PFSK-1 (cell line): ENCODE data around the gene HIBCH.

Source experiments
- FOXP2 ChIP-seq: optimal IDR thresholded peaks from 2 replicates; pipeline ENCODE3; 2011; ENCODE audit warnings: borderline replicate concordance, control low read depth, inconsistent platforms; ENCODE audit not compliant: insufficient read depth; ENCODE audit errors: extremely low read length, extremely low read depth
- POLR2AphosphoS5 ChIP-seq: IDR thresholded peaks from 2 replicates; pipeline ENCODE4 v1.6.1; 2012; ENCODE audit warnings: low read depth, mild to moderate bottlenecking, control low read depth, low read length, moderate library complexity
- REST ChIP-seq, 2 experiments: IDR thresholded peaks; 2 replicates each; pipeline versions ENCODE4 v1.6.1 to v1.8.0; 2011 to 2012; ENCODE audit warnings: low read depth in 2 of 2, low read length in 2 of 2, control low read depth in 1 of 2, inconsistent platforms in 1 of 2, mild to moderate bottlenecking in 1 of 2, moderate library complexity in 1 of 2; ENCODE audit not compliant: insufficient read depth in 1 of 2
- SIN3A ChIP-seq: IDR thresholded peaks from 2 replicates; pipeline ENCODE4 v1.6.1; 2012; ENCODE audit warnings: mild to moderate bottlenecking, low read length, moderate library complexity, borderline replicate concordance; ENCODE audit not compliant: insufficient read depth
- TAF1 ChIP-seq: IDR thresholded peaks from 2 replicates; pipeline ENCODE4 v1.6.1; 2012; ENCODE audit warnings: low read length, control low read depth, borderline replicate concordance; ENCODE audit not compliant: insufficient read depth

Gene HIBCH

GRCh38 chr2:190336420-190336819 lies 16.8 kb upstream of the HIBCH start:
- TF ChIP-seq TAF1 (no peak), REST (IDR thresholded peaks at IDR 0.05; ENCODE audit: insufficient read depth in 1 of 2, low read depth in 2 of 2, low read length in 2 of 2) (no peak), FOXP2 (no peak), POLR2AphosphoS5 (no peak), SIN3A (no peak)

GRCh38 chr2:190335225-190335559 lies 15.6 kb upstream of the HIBCH start:
- TF ChIP-seq SIN3A (no peak), POLR2AphosphoS5 (no peak), TAF1 (no peak), FOXP2 (no peak), REST (IDR thresholded peaks at IDR 0.05; ENCODE audit: insufficient read depth in 1 of 2, low read depth in 2 of 2, low read length in 2 of 2) (no peak)

GRCh38 chr2:190334479-190335224 lies 15.0 kb upstream of the HIBCH start:
- TF ChIP-seq POLR2AphosphoS5 (no peak), TAF1 (no peak), REST (IDR thresholded peaks at IDR 0.05; ENCODE audit: insufficient read depth in 1 of 2, low read depth in 2 of 2, low read length in 2 of 2) (no peak)

GRCh38 chr2:190333928-190334327 lies 14.3 kb upstream of the HIBCH start:
- TF ChIP-seq POLR2AphosphoS5 (no peak), TAF1 (no peak), REST (IDR thresholded peaks at IDR 0.05; ENCODE audit: insufficient read depth in 1 of 2, low read depth in 2 of 2, low read length in 2 of 2) (no peak), SIN3A (no peak), FOXP2 (no peak)

GRCh38 chr2:190333395-190333794 lies 13.8 kb upstream of the HIBCH start:
- no peak for TF ChIP-seq SIN3A
